ENCODE data around the gene C15orf62.

C15orf62 gene

GRCh38 chr15:40775740-40776536 is 6.2 kb downstream of the C15orf62 start:
- peaks cover 2% of the 10 kb centered on the region for H3K9me3 ChIP-seq (ENCODE audit: insufficient read depth, low read depth, low read length)

DNA sequence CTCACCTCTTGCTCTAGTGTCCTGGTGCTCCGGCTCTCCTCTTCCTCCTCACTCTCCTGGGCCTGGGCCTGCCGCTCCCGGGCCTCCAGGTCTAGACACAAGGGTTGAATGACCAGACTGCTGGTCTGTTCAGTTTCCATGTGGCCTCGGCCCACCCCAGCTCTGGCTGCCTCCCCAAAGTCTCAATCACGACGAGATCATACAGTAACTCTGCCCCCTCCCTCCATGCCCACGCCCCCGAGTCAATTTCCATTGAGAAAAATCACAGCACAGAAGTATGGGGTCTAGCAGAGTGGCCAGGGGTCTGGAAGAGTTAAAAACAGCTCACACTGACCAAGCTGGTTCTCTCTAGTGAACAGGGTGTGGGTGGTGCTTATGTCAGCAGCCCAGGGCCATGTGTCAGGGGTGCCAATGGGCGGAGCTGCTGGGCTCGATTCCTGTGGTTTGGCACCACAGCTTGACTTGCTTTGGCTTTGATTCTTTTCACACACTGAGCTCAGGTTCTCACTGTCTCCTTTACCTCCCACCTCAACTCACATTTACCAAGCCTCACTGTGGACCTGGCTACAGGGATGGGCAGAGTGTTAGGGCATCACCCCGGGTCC is 6.9 kb downstream of the C15orf62 start:
- Histone ChIP-seq H3K4me3 (ENCODE audit: low read depth, low read length) (no peak overlapping the region), H3K4me2 (ENCODE audit: low read length) (no peak overlapping the region), H4K12ac (ENCODE audit: low read depth, low read length) (no peak overlapping the region), H3K18ac (ENCODE audit: low read length) (no peak overlapping the region), H3K79me1 (ENCODE audit: low read length) (no peaks in the 10 kb centered on the region), H3K27ac (ENCODE audit: low read depth, low read length) (no peak overlapping the region), H2BK12ac (ENCODE audit: low read length) (no peak overlapping the region), H2AK5ac (ENCODE audit: low read length) (no peak overlapping the region), H3K4me1 (ENCODE audit: control insufficient read depth in 1 of 2, insufficient read depth in 2 of 2, low read length in 2 of 2) (no peaks in the 10 kb centered on the region), H3K9ac (ENCODE audit: low read length) (no peak overlapping the region), H3K14ac (ENCODE audit: low read length) (no peak overlapping the region), H2AFZ (ENCODE audit: insufficient read depth, low read length, poor library complexity) (no peak overlapping the region), H2BK120ac (ENCODE audit: insufficient read depth, low read length, poor library complexity) (no peak overlapping the region), H4K91ac (ENCODE audit: low read depth, low read length) (no peak overlapping the region), H3K9me3 (ENCODE audit: insufficient read depth, low read depth, low read length) (peaks cover 2% of the 10 kb centered on the region), H3K4ac (ENCODE audit: low read depth, low read length) (no peak overlapping the region), H2BK5ac (ENCODE audit: low read depth, low read length, poor library complexity) (no peak overlapping the region), H3K79me2 (ENCODE audit: control insufficient read depth, insufficient read depth, low read length, poor library complexity) (no peaks in the 10 kb centered on the region), H3K27me3 (ENCODE audit: insufficient read depth, low read length) (no peaks in the 10 kb centered on the region), H4K8ac (ENCODE audit: low read depth, low read length) (no peak overlapping the region), H3K36me3 (ENCODE audit: control insufficient read depth in 1 of 2, insufficient read depth in 2 of 2, low read length in 2 of 2) (peaks cover 54 to 61% of the 10 kb centered on the region in 2 experiments), H3K23ac (ENCODE audit: low read length) (no peak overlapping the region)
- no CpG with 5 or more reads among the region's 11 CpGs for WGBS (ENCODE audit: extremely low coverage, insufficient coverage, insufficient read length)
- DNase-seq = no peak

More at GRCh38 chr15:40775740-40776536, 6.2 kb downstream of the C15orf62 start:
- Histone ChIP-seq H3K4ac (ENCODE audit: low read depth, low read length) (no peak overlapping the region), H3K4me3 (ENCODE audit: low read depth, low read length) (no peak overlapping the region), H4K91ac (ENCODE audit: low read depth, low read length) (no peak overlapping the region), H2BK5ac (ENCODE audit: low read depth, low read length, poor library complexity) (no peak overlapping the region), H2AFZ (ENCODE audit: insufficient read depth, low read length, poor library complexity) (no peak overlapping the region), H3K14ac (ENCODE audit: low read length) (no peak overlapping the region), H3K23ac (ENCODE audit: low read length) (no peak overlapping the region), H4K12ac (ENCODE audit: low read depth, low read length) (no peak overlapping the region), H3K79me2 (ENCODE audit: control insufficient read depth, insufficient read depth, low read length, poor library complexity) (no peaks in the 10 kb centered on the region), H3K9ac (ENCODE audit: low read length) (no peak overlapping the region), H2AK5ac (ENCODE audit: low read length) (no peak overlapping the region), H2BK12ac (ENCODE audit: low read length) (no peak overlapping the region), H4K8ac (ENCODE audit: low read depth, low read length) (no peak overlapping the region), H3K4me2 (ENCODE audit: low read length) (no peak overlapping the region), H3K79me1 (ENCODE audit: low read length) (no peaks in the 10 kb centered on the region), H2BK120ac (ENCODE audit: insufficient read depth, low read length, poor library complexity) (no peak overlapping the region), H3K27ac (ENCODE audit: low read depth, low read length) (no peak overlapping the region), H3K4me1 (ENCODE audit: control insufficient read depth in 1 of 2, insufficient read depth in 2 of 2, low read length in 2 of 2) (no peaks in the 10 kb centered on the region), H3K36me3 (ENCODE audit: control insufficient read depth in 1 of 2, insufficient read depth in 2 of 2, low read length in 2 of 2) (peaks cover 59 to 63% of the 10 kb centered on the region in 2 experiments), H3K27me3 (ENCODE audit: insufficient read depth, low read length) (no peaks in the 10 kb centered on the region), H3K18ac (ENCODE audit: low read length) (no peak overlapping the region)
- no CpG with 5 or more reads among the region's 14 CpGs for WGBS (ENCODE audit: extremely low coverage, insufficient coverage, insufficient read length)
- no peak for DNase-seq

- H3K27ac ChIP-seq (ENCODE audit: low read depth, low read length) = no peak overlapping the region
- peak; percentile 68 to 82 for DNase-seq
- no peak overlapping the region for H3K4me3 ChIP-seq (ENCODE audit: low read depth, low read length)
- H4K91ac ChIP-seq (ENCODE audit: low read depth, low read length) = no peak overlapping the region
- no peak overlapping the region for H3K23ac ChIP-seq (ENCODE audit: low read length)
- no peaks in the 10 kb centered on the region for H3K27me3 ChIP-seq (ENCODE audit: insufficient read depth, low read length)
- no peak overlapping the region for H3K18ac ChIP-seq (ENCODE audit: low read length)
- peaks cover 11 to 12% of the 10 kb centered on the region in 2 experiments for H3K4me1 ChIP-seq (ENCODE audit: control insufficient read depth in 1 of 2, insufficient read depth in 2 of 2, low read length in 2 of 2)
- H2BK5ac ChIP-seq (ENCODE audit: low read depth, low read length, poor library complexity) = no peak overlapping the region
- no peak overlapping the region for H2BK120ac ChIP-seq (ENCODE audit: insufficient read depth, low read length, poor library complexity)
- H3K9me3 ChIP-seq (ENCODE audit: insufficient read depth, low read depth, low read length) = no peaks in the 10 kb centered on the region
- no peak overlapping the region for H2AFZ ChIP-seq (ENCODE audit: insufficient read depth, low read length, poor library complexity)
- H3K4me2 ChIP-seq (ENCODE audit: low read length) = no peak overlapping the region
- H4K12ac ChIP-seq (ENCODE audit: low read depth, low read length) = no peak overlapping the region
- H2BK12ac ChIP-seq (ENCODE audit: low read length) = no peak overlapping the region
- no CpG with 5 or more reads among the region's 8 CpGs for WGBS (ENCODE audit: extremely low coverage, insufficient coverage, insufficient read length)
- H3K9ac ChIP-seq (ENCODE audit: low read length) = no peak overlapping the region
- H3K14ac ChIP-seq (ENCODE audit: low read length) = no peak overlapping the region
- no peaks in the 10 kb centered on the region for H3K79me1 ChIP-seq (ENCODE audit: low read length)
- H3K36me3 ChIP-seq (ENCODE audit: control insufficient read depth in 1 of 2, insufficient read depth in 2 of 2, low read length in 2 of 2) = peaks cover 12 to 14% of the 10 kb centered on the region in 2 experiments
- no peak overlapping the region for H3K4ac ChIP-seq (ENCODE audit: low read depth, low read length)
- H3K79me2 ChIP-seq (ENCODE audit: control insufficient read depth, insufficient read depth, low read length, poor library complexity) = no peaks in the 10 kb centered on the region
- no peak overlapping the region for H2AK5ac ChIP-seq (ENCODE audit: low read length)
- H4K8ac ChIP-seq (ENCODE audit: low read depth, low read length) = no peak overlapping the region
These were observed 12.9 kb downstream of the C15orf62 start for GRCh38 chr15:40782609-40783227.

DNA sequence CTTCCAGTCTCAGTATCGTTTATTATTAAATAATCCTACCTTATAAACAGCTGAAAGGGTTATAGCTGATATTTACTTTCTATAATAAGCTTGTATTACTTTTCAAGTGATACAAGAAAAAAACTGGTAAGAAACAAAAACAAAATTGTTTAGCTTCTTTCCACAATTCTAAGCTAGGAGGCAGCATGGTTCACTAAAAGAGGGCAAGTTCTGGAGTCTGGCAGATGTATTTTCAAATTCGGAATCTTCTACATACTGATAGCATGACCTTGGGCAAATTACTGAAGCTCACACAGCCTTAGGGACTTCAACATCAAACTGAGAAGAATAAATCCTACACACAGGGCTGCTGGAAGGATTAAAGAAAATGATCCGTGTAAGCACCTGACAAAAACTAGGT is 15.4 kb downstream of the C15orf62 start:
- Histone ChIP-seq H3K14ac (ENCODE audit: low read length) (no peak overlapping the region), H3K18ac (ENCODE audit: low read length) (no peak overlapping the region), H4K91ac (ENCODE audit: low read depth, low read length) (no peak overlapping the region), H3K4me2 (ENCODE audit: low read length) (no peak overlapping the region), H2AK5ac (ENCODE audit: low read length) (no peak overlapping the region), H2BK120ac (ENCODE audit: insufficient read depth, low read length, poor library complexity) (no peak overlapping the region), H3K79me2 (ENCODE audit: control insufficient read depth, insufficient read depth, low read length, poor library complexity) (no peaks in the 10 kb centered on the region), H3K23ac (ENCODE audit: low read length) (no peak overlapping the region), H3K4ac (ENCODE audit: low read depth, low read length) (no peak overlapping the region), H3K27ac (ENCODE audit: low read depth, low read length) (peak overlapping the region; percentile 41), H3K79me1 (ENCODE audit: low read length) (no peaks in the 10 kb centered on the region), H3K9me3 (ENCODE audit: insufficient read depth, low read depth, low read length) (no peaks in the 10 kb centered on the region), H2BK5ac (ENCODE audit: low read depth, low read length, poor library complexity) (no peak overlapping the region), H3K4me3 (ENCODE audit: low read depth, low read length) (no peak overlapping the region), H3K27me3 (ENCODE audit: insufficient read depth, low read length) (no peaks in the 10 kb centered on the region), H3K9ac (ENCODE audit: low read length) (no peak overlapping the region), H4K8ac (ENCODE audit: low read depth, low read length) (no peak overlapping the region), H2BK12ac (ENCODE audit: low read length) (no peak overlapping the region), H2AFZ (ENCODE audit: insufficient read depth, low read length, poor library complexity) (no peak overlapping the region), H4K12ac (ENCODE audit: low read depth, low read length) (no peak overlapping the region), H3K4me1 (ENCODE audit: control insufficient read depth in 1 of 2, insufficient read depth in 2 of 2, low read length in 2 of 2) (peaks cover 15 to 17% of the 10 kb centered on the region in 2 experiments), H3K36me3 (ENCODE audit: control insufficient read depth in 1 of 2, insufficient read depth in 2 of 2, low read length in 2 of 2) (no peaks in the 10 kb centered on the region)
- DNase-seq = no peak
- no CpG with 5 or more reads among the region's 3 CpGs for WGBS (ENCODE audit: extremely low coverage, insufficient coverage, insufficient read length)

Measured in trophoblast cell (in vitro differentiated cells and primary cell).